Kidney glomerular epithelial cell (primary cell): Measurements from ENCODE around the gene P2RY6.

Experiments used
- DNase-seq: peaks from one replicate; lab custom pipeline; 2025; lab: John Stamatoyannopoulos, UW

P2RY6 gene

GRCh38 chr11:73297231-73297590 is 25.1 kb downstream of the P2RY6 start:
- DNase-seq, result no peak

DNA sequence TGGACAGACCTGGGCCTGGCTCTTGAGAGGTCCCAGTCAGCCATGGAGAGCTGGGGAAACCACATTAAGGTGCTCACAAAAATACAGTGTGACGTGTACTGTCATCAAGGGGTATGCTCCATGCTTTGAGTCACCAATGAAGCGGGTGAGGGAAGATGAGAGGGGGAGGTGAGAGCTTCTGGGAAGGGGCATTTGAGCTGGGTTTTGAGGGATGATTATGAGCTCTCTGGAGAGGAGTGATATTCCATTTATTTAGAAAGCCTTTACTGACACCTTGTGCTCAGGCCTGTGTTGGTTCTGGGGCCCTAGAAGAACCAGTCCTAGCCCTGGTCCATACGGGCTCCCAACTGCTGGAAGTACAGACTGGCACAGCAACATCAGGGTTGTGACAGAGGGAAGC is 25.6 kb downstream of the P2RY6 start:
- no peak for DNase-seq

DNA sequence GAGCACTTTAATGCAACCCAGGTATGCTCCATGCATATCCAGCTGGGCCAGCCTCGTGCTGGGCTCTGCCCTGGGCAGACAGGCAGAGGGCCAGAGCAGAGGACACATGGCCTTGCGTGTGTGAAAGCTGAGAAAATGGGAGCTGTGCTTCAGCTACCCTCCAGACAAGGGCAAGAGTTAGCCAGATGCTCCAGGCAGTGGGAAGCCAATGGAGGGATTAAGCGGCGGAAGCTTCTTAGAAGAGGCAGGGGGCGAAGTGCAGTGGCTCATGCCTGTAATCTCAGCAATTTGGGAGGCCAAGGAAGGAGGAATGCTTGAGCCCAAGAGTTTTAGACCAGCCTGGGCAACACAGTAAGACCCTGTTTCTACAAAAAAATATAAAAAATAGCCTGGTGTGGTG is 26.1 kb downstream of the P2RY6 start:
- no peak for DNase-seq

- no peak for DNase-seq
Observed at GRCh38 chr11:73299751-73300150, 27.6 kb downstream of the P2RY6 start.

DNA sequence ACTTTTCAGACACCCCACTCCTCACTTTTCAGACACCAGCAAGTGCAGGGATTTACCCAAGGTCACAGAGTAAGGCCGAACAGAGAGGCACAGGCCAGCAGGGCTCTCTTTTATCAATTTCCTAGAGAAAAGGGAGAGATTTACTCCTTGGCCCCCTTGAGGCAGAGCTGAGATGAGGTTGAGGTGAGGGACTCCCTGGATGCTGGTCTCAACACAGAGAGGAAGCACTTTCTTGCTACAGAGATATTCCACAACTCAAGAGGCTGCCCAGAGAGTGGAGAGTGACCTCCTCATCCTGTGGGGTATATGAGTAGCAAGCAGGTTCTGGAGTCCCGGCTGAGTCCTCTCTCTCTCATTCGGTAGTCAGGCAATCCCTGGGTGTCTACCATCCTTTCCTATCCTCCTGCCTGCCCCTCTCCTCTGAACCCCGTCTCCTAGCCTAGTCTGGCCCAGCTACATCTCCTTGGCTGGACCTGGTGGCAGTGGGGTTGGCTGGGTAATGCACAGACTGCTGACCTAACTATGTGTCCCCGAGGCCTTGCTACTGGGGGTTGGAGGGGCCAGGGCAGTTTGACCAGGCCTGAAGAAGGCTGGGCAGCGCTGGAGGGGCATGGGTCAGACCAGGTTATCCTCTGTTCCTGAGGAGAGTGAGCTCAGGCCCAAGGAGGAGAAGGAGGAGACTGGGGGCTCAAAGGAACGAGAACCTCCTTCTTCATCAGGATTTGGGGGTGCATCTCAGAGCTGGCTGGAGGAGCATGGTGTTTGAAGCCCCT is 34.1 kb downstream of the P2RY6 start:
- DNase-seq, result no peak

DNA sequence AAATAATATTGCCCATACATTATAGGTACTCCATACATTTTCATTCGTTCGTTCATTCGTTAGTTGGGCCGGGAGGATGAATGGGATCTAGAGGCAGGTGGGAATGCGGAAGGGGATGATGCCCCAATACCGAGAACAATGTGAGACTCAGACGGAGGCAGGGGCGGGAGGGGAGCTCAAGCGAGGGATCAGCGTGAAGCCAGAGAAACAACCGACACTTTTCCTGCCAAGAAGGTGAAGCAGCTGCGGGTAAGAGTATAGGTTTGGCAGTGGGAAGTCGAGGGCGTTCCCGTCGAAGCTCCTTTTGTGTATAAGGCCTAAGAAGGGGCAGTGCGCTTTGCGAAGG is 34.8 kb downstream of the P2RY6 start:
- DNase-seq, result no peak

DNA sequence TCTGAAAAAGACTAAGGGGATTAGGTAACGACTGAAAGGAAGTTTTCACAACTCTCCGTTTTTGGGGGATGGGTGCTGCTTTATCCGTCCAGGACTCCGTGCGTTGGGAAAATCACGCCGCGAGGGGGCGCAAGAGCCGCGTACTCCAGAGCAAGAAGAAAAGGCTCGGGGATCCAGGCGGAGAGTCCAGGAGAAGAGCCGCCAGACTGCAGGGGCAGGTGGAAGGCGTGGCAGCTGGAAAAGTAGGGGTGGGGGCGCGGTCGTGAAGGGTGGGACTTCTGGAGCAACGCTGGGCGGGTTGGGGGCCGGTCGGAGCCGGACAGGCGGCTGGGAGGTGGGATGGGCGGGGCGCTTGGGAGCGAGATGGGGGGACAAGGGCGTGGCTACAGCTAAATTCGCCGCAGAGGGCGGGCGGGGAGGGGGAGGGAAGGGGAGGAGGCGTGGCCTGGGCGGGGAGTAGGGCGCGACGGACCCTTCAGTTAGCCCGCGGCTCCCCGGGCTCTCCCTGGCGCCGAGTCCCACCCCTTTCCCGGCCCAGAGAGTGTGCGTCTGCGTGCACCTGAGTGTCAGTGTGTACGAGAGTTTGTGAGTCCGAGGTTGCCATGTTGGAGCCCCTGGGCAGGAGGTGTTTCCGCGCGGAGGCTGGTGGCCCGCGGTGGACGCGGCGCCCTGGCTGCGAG is 35.3 kb downstream of the P2RY6 start:
- DNase-seq, result peak; percentile 91

DNA sequence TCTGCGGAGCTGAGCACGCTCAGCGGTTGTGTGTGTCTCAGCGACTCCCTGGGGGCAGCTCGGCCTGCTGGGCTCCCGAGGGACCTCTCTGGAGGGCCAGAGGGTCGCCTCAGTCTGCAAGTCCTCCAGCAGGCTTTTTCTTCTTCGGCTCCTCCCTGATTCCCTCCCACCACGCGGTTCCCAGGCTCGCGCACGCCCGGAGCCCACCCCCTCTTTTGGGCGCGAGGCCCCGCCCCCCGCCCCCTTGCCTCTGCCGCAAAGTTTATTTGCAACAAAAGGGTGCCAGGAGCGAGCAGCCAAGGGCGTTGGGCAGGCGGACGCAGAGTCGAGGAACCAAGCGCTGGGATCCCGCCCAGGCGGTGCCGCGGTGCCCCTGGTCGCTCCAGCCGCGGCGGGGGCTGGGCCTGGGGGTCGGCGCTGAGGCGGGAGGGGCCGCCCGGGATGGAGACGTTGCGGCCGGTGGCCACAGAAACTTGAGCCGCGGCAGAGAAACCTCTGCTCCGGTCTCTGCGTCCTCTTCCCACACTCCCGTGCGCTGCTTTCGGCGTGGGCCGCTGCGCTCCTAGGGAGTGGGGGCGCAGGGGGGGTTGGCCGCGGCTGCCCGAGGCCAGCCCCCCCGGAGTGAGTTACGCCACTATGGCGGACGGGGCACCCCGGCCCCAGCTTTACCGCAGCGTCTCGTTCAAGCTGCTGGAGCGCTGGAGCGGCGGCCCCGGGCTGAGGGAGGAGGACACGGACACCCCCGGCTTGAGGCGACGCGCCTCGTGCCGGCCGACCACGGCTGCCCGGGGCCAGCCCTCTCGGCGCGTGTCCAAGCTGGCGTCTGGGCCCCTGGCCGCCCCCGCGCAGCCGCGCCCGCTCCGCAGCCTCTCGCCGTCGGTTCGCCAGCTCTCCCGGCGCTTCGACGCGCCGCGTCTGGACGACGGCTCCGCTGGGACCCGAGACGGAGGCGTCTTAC is 36.1 kb downstream of the P2RY6 start, which contains the start of gene ARHGEF17:
ARHGEF17 (plus strand) TSS at position 274 of the 958 bp plus-strand sequence; CDS start at position 637, 363 bp downstream.
- DNase-seq, result peak; percentile 67

GRCh38 chr11:73308961-73309919 is 37.1 kb downstream of the P2RY6 start:
- peak; percentile 92 for DNase-seq

DNA sequence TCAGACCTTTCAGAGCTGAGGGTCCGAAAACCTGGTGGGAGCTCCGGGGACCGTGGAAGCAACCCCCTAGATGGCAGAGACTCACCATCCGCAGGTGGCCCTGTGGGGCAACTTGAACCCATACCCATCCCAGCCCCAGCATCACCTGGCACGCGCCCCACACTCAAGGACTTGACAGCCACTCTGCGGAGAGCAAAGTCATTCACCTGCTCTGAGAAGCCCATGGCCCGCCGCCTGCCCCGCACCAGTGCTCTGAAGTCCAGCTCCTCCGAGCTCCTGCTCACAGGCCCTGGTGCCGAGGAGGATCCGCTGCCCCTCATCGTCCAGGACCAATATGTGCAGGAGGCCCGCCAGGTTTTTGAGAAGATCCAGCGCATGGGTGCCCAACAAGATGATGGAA is 37.9 kb downstream of the P2RY6 start:
- DNase-seq, result no peak

DNA sequence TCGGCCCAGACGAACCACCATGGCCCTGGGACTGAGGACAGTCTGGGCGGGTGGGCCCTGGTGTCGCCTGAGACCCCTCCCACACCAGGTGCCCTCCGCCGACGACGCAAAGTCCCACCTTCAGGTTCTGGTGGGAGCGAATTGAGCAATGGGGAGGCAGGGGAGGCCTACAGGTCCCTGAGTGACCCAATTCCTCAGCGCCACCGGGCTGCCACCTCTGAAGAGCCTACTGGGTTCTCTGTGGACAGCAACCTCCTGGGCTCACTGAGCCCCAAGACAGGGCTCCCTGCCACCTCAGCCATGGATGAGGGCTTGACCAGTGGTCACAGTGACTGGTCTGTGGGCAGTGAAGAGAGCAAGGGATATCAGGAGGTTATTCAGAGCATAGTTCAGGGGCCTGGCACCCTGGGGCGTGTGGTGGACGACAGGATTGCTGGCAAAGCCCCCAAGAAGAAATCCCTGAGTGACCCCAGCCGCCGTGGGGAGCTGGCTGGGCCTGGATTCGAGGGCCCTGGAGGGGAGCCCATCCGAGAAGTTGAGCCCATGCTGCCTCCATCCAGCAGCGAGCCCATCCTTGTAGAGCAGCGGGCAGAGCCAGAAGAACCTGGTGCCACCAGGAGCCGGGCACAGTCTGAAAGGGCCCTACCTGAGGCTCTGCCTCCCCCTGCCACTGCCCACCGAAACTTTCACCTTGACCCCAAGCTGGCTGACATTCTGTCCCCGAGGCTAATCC is 38.7 kb downstream of the P2RY6 start:
- DNase-seq, result no peak

DNA sequence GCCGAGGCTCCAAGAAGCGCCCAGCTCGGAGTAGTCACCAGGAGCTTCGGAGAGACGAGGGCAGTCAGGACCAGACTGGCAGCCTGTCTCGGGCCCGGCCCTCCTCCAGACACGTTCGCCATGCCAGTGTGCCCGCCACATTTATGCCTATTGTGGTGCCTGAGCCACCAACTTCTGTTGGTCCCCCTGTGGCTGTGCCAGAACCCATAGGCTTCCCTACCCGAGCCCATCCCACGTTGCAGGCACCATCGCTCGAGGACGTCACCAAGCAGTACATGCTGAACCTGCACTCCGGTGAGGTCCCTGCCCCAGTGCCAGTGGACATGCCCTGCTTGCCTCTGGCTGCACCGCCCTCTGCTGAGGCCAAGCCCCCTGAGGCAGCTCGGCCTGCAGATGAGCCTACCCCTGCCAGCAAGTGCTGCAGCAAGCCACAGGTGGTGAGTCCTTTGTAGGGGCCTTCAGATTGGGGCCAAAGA is 39.3 kb downstream of the P2RY6 start:
- no peak for DNase-seq

DNA sequence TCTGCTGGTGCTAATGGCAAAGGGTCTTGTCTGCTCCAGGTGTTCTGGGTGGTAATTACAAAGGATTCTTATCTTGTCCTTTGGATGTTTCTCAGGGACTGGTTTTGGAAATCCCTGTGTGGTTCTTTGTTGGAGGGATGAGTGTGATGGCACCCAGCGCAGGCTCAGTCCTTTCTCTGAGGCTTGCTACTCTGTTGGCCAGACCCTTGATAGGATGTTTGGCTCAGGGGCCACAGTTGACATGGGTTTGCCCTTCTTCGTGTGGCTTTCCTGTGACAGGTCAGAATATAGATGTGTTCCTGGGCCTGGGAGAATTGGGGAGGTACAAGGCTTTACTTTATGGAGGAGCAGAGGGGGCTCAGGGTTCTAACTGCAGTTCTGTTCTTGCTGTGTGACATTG is 39.9 kb downstream of the P2RY6 start:
- no peak for DNase-seq

DNA sequence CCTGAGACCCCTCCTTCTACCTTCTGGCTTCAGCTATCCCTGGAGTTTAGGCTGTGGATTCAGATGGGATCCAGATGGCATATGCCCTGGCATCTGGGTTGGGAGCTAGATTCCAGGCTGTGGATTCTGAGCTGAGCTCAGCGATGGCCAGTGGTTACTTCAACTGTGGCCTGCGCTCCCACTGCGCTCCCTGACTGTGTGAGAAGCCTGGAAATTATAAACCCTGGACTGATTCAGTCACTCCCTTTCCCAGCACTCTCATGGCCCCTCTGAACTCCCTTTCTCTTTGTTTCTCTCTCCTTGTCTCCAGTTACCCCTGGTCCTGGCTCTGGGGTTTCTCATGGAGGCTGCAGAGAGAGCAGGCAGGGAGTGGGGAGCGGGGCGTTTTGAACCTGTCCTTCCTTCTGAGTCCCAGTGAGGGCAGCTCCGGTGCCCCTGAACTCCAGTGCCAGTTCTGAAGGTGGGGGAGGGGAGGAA is 40.8 kb downstream of the P2RY6 start:
- peak; percentile 60 for DNase-seq

- DNase-seq, result no peak
Observed at GRCh38 chr11:73313652-73314051, 41.5 kb downstream of the P2RY6 start.

DNA sequence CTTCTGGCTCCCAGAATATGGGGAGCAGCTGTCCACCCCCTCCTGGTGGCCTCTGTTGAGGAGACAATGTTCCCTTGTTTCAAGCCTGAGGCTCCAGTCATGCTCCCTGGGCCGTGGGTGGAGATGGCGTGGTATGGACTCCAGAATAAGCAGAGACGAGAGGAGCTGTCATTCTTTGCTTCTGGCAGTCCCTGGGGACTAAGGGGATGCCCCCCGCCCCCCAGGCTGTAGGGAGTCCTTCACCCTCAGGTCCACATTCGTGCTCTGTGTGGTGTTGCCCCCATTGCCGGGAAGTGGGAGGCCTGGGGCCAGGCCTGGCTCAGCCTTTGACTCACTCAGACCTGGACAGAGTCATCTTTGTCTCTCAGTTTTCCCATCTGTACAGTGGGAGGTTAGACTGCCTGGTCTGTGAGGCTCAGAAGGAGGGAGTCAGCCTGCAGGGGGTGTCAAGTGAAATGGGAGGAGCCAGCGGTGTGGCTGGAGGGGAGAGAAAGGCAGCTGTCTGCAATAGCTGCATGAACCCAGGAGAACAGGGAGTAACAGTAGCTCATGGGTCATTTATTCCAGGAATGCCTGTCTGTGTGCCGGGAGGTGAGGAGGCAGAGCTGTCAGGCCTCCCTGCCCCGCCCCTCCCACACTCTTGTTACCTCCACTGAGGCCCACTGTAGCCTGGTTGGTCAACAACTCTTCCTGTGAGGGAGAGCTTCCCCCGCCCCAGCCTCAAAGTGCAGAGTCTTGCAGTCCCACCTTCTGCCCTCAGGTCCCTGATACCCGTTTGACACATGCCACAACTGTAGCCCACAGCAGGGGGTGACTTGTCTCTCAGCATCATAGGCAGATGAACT is 42.2 kb downstream of the P2RY6 start:
- DNase-seq, result peak; percentile 99

- DNase-seq, result no peak
Observed at GRCh38 chr11:73315293-73316020, 43.3 kb downstream of the P2RY6 start.

- DNase-seq, result no peak
Observed at GRCh38 chr11:73316422-73316821, 44.3 kb downstream of the P2RY6 start.

- no peak for DNase-seq
Observed at GRCh38 chr11:73317373-73317772, 45.2 kb downstream of the P2RY6 start.
